ENCODE measurements around the gene MMP20. TPM values are rescaled to one million over a fixed set of nuclear protein-coding genes. Genes with fewer than 3 reads are reported as not detected.

MMP20 gene
- polyA plus RNA-seq, 3 donors = not detected

DNA sequence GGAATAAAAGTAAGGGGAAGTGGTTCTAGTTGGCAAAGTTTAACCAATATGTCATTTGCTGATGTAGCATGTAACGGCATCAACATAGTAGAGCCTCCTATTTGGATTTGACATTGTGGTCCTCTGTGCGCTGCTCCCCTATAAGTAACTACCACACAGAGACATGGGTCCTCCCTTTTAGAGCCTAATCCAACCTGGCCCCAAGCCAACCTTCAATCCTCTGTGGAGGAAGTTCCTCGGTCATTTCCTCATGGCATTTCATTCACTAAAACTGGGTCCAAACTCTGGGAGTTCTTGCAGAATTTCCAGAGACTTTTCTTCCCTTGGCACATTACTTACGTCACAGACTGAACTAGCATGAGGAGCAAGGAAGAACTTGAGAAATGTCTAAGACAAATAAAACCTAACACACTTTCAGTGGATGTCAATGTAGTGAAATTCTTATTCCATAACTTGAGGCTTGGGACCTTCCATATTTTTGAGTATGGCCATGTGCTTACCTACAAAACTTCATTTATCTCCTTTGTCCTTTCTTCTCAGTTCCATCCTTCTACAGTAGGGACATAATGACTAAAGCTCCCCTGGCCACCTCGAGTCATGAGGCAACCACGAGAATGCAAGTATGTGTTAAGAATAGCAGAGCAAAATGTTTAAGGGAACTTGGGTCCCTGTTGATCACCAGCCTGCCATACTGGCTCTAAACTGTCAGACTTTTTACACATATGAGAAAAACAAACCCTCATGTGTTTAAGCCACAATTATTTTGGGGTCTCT is 34.7 kb downstream of the MMP20 start:
- no peaks in the 10 kb centered on the region for H3K79me2 ChIP-seq (ENCODE audit: insufficient read depth, low read length)
- no peaks in the 10 kb centered on the region for H3K36me3 ChIP-seq (replicated peaks in 1 of 2; ENCODE audit: control insufficient read depth in 1 of 2, insufficient read depth in 2 of 2, low read length in 2 of 2)
- H3K27ac Mint-ChIP-seq = peak overlapping the region in 1 of 7 donors; percentile 45
- no peak overlapping the region for H3K9ac ChIP-seq (ENCODE audit: insufficient read depth, low read length, poor library complexity, severe bottlenecking)
- peak in 1 of 3 donors; percentile 20 for DNase-seq
- peaks cover 0 to 2% (median 0%) of the 10 kb centered on the region in 3 donors for H3K27me3 Mint-ChIP-seq (ENCODE audit: low read depth in 3 of 3)
- no peak overlapping the region for H3K4me3 Mint-ChIP-seq
- peaks cover 0 to 6% of the 10 kb centered on the region in 2 donors for H3K4me1 ChIP-seq (ENCODE audit: control insufficient read depth in 1 of 2, insufficient read depth in 2 of 2, low read length in 2 of 2)
- no peaks in the 10 kb centered on the region for H3K9me3 ChIP-seq (replicated peaks in 1 of 2; ENCODE audit: control insufficient read depth in 1 of 2, insufficient read depth in 1 of 2, low read length in 2 of 2)
- H3K9me3 Mint-ChIP-seq = peaks cover 0 to 11% (median 3%) of the 10 kb centered on the region in 7 donors
- H3K4me2 ChIP-seq (replicated peaks; ENCODE audit: extremely low read depth, low read length, poor library complexity, severe bottlenecking) = no peak overlapping the region
- no peaks in the 10 kb centered on the region for H4K20me1 ChIP-seq (ENCODE audit: insufficient read depth, low read length)
- no peak overlapping the region for H3K27ac ChIP-seq (ENCODE audit: low read depth in 1 of 2, low read length in 2 of 2)
- H3K36me3 Mint-ChIP-seq = no peaks in the 10 kb centered on the region
- intact Hi-C loops (cut with micrococcal nuclease) = no loop called here
- H2AFZ ChIP-seq (ENCODE audit: insufficient read depth, low read depth, low read length, poor library complexity, severe bottlenecking) = no peak overlapping the region
- no peak overlapping the region for H3K4me3 ChIP-seq (replicated peaks in 1 of 3; ENCODE audit: low read depth in 2 of 3, low read length in 3 of 3)
- TF ChIP-seq, protein P1, sequence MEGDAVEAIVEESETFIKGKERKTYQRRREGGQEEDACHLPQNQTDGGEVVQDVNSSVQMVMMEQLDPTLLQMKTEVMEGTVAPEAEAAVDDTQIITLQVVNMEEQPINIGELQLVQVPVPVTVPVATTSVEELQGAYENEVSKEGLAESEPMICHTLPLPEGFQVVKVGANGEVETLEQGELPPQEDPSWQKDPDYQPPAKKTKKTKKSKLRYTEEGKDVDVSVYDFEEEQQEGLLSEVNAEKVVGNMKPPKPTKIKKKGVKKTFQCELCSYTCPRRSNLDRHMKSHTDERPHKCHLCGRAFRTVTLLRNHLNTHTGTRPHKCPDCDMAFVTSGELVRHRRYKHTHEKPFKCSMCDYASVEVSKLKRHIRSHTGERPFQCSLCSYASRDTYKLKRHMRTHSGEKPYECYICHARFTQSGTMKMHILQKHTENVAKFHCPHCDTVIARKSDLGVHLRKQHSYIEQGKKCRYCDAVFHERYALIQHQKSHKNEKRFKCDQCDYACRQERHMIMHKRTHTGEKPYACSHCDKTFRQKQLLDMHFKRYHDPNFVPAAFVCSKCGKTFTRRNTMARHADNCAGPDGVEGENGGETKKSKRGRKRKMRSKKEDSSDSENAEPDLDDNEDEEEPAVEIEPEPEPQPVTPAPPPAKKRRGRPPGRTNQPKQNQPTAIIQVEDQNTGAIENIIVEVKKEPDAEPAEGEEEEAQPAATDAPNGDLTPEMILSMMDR (IDR thresholded peaks at IDR 0.05) = no peak
- H3K4me1 Mint-ChIP-seq = peaks cover 16% of the 10 kb centered on the region
- 53% methylated on average over 3 of the region's 6 CpGs for WGBS (ENCODE audit: insufficient coverage)
- H3K27me3 ChIP-seq (ENCODE audit: control insufficient read depth in 2 of 2, insufficient read depth in 2 of 2, low read length in 2 of 2) = no peaks in the 10 kb centered on the region

DNA sequence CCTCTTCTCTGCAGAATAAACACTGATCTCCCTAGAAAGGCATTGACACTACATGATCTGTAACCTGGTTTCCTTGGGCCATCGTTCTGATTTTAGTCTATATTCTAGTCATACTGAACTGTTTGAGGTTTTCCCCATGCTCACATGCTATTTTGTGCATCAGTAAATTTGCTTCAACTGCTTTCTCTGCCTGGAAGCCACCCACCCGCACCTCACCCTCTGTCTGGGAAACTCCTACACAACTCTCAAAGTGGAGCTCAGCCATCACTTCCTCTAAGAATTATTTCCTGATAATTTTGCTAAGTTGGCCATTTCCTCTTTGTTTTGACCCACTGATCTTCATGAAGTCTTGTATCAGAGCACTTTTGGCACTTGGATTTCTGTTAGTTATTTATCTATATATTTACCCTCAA is 36.1 kb downstream of the MMP20 start:
- Mint-ChIP-seq H3K9me3 (peaks cover 0 to 11% (median 6%) of the 10 kb centered on the region in 7 donors), H3K36me3 (no peaks in the 10 kb centered on the region), H3K27ac (peak overlapping the region in 3 of 7 donors; percentile 4 to 63 (median 63)), H3K4me3 (no peak overlapping the region), H3K4me1 (peaks cover 16% of the 10 kb centered on the region), H3K27me3 (ENCODE audit: low read depth in 3 of 3) (no peaks in the 10 kb centered on the region)
- Histone ChIP-seq H2AFZ (ENCODE audit: insufficient read depth, low read depth, low read length, poor library complexity, severe bottlenecking) (no peak overlapping the region), H3K4me2 (replicated peaks; ENCODE audit: extremely low read depth, low read length, poor library complexity, severe bottlenecking) (no peak overlapping the region), H3K9me3 (replicated peaks in 1 of 2; ENCODE audit: control insufficient read depth in 1 of 2, insufficient read depth in 1 of 2, low read length in 2 of 2) (no peaks in the 10 kb centered on the region), H3K36me3 (replicated peaks in 1 of 2; ENCODE audit: control insufficient read depth in 1 of 2, insufficient read depth in 2 of 2, low read length in 2 of 2) (no peaks in the 10 kb centered on the region), H3K9ac (ENCODE audit: insufficient read depth, low read length, poor library complexity, severe bottlenecking) (no peak overlapping the region), H3K79me2 (ENCODE audit: insufficient read depth, low read length) (no peaks in the 10 kb centered on the region), H3K4me3 (replicated peaks in 1 of 3; ENCODE audit: low read depth in 2 of 3, low read length in 3 of 3) (no peak overlapping the region), H3K27me3 (ENCODE audit: control insufficient read depth in 2 of 2, insufficient read depth in 2 of 2, low read length in 2 of 2) (no peaks in the 10 kb centered on the region), H4K20me1 (ENCODE audit: insufficient read depth, low read length) (no peaks in the 10 kb centered on the region), H3K27ac (ENCODE audit: low read depth in 1 of 2, low read length in 2 of 2) (no peak overlapping the region), H3K4me1 (ENCODE audit: control insufficient read depth in 1 of 2, insufficient read depth in 2 of 2, low read length in 2 of 2) (peaks cover 0 to 6% of the 10 kb centered on the region in 2 donors)
- DNase-seq = peak in 1 of 3 donors; percentile 17
- TF ChIP-seq, protein P1 (IDR thresholded peaks at IDR 0.05) = no peak
- intact Hi-C loops (cut with micrococcal nuclease) = no loop called here
- 81% methylated on average over 2 of the region's 2 CpGs for WGBS (ENCODE audit: insufficient coverage)

Measured in CD14-positive monocyte (primary cell).